Measurements from ENCODE around the gene AP1S1.
"Not testable (repeated sequence)": the region's sequence is repeated elsewhere in the genome, so short reads cannot be mapped to it uniquely, and the experiment has no call there.

Gene AP1S1

GRCh38 chr7:101199522-101199921 lies 45.2 kb downstream of the AP1S1 start:
- DNase-seq (ENCODE audit: low read depth in 1 of 2, low spot score in 1 of 2), result not testable (repeated sequence)

GRCh38 chr7:101200504-101200861 lies 46.2 kb downstream of the AP1S1 start:
- no peak for DNase-seq (ENCODE audit: low read depth in 1 of 2, low spot score in 1 of 2)

- no peak for DNase-seq (ENCODE audit: low read depth in 1 of 2, low spot score in 1 of 2)
Observed at GRCh38 chr7:101200862-101201599, 46.8 kb downstream of the AP1S1 start, which contains the start of gene MOGAT3. MOGAT3 (minus strand) TSS chr7:101201036; CDS start chr7:101200854, 182 bp downstream.

GRCh38 chr7:101201695-101202602 lies 47.7 kb downstream of the AP1S1 start:
- no peak for DNase-seq (ENCODE audit: low read depth in 1 of 2, low spot score in 1 of 2)

GRCh38 chr7:101202603-101202918 lies 48.3 kb downstream of the AP1S1 start:
- no peak for DNase-seq (ENCODE audit: low read depth in 1 of 2, low spot score in 1 of 2)

- not testable (repeated sequence) for DNase-seq (ENCODE audit: low read depth in 1 of 2, low spot score in 1 of 2)
Observed at GRCh38 chr7:101203740-101204738, 49.8 kb downstream of the AP1S1 start.

GRCh38 chr7:101205901-101206664 lies 51.8 kb downstream of the AP1S1 start:
- no peak for DNase-seq (ENCODE audit: low read depth in 1 of 2, low spot score in 1 of 2)

- no peak for DNase-seq (ENCODE audit: low read depth in 1 of 2, low spot score in 1 of 2)
Observed at GRCh38 chr7:101206665-101207042, 52.4 kb downstream of the AP1S1 start.

GRCh38 chr7:101207459-101207858 lies 53.2 kb downstream of the AP1S1 start:
- DNase-seq (ENCODE audit: low read depth in 1 of 2, low spot score in 1 of 2), result no peak

GRCh38 chr7:101208794-101209193 lies 54.5 kb downstream of the AP1S1 start:
- no peak for DNase-seq (ENCODE audit: low read depth in 1 of 2, low spot score in 1 of 2)

GRCh38 chr7:101210143-101210542 lies 55.9 kb downstream of the AP1S1 start:
- DNase-seq (ENCODE audit: low read depth in 1 of 2, low spot score in 1 of 2), result no peak

Data from activated T-helper 1 cell treated with anti-CD3 and anti-CD28 coated beads, Interleukin-2, amount 50 U/mL, for 16 hours (primary cell).